Measurements from ENCODE around the gene ZNF778. TPM values are rescaled to one million over a fixed set of nuclear protein-coding genes. Genes with fewer than 3 reads are reported as not detected.

The ZNF778 gene
- total RNA-seq, 1 donor from 2014 or later = 4.7 TPM

DNA sequence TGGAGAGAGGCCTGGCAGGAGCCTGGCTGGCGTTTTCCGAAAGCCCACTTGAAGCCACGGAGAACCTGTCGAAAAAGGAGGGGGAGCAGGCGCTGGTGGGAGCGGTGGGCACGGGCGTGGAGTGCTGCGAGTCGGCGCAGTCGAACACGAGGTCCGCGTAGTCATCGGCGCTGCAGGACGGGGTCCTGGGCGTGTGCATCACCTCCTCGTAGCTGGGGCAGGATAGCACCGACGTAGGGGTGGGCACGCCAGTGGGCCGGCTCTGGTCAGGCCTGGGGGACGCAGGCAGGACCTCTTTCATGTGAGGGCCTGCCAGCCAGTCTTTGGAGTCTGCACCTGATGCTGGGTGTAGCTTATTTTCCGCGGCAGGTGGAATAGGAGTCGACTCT is 63.7 kb downstream of the ZNF778 start:
- H3K9me3 ChIP-seq (ENCODE audit: control insufficient read depth in 3 of 3, low read length in 3 of 3) = no peaks in the 10 kb centered on the region
- H3K27me3 ChIP-seq (ENCODE audit: control insufficient read depth in 3 of 3, insufficient read depth in 3 of 3, low read length in 3 of 3) = no peaks in the 10 kb centered on the region
- H3K4me1 ChIP-seq (ENCODE audit: control insufficient read depth in 3 of 3, insufficient read depth in 3 of 3, low read length in 3 of 3) = no peaks in the 10 kb centered on the region
- no peak overlapping the region for H3K9ac ChIP-seq (ENCODE audit: low read depth in 1 of 3, low read length in 3 of 3)
- H3K4me3 ChIP-seq (ENCODE audit: low read length in 3 of 3) = no peak overlapping the region
- H3K27ac ChIP-seq (ENCODE audit: low read depth, low read length) = no peak overlapping the region
- peaks cover 51 to 58% (median 52%) of the 10 kb centered on the region in 3 donors for H3K36me3 ChIP-seq (ENCODE audit: control insufficient read depth in 3 of 3, insufficient read depth in 3 of 3, low read length in 3 of 3)

DNA sequence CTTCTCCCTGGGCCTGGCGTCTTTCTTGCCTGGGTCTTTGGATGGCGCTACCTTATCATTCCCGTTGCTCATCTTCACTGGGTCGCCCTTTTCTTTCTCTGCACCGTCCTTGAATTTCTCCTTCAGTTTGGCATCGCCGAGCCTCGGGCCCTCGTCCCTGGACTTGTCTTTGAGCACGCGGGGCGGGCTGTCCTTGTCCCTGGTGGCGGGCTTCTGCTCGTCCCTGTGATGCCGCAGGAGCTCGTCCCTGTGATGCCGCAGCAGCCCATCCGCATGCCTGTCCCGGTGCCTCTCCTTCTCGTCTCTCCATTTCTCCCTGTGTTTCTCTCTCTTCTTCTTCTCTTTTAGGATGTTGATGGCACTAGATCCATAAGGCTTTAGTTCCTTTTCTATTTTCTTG is 64.3 kb downstream of the ZNF778 start:
- Histone ChIP-seq H3K4me1 (ENCODE audit: control insufficient read depth in 3 of 3, insufficient read depth in 3 of 3, low read length in 3 of 3) (no peaks in the 10 kb centered on the region), H3K4me3 (ENCODE audit: low read length in 3 of 3) (no peak overlapping the region), H3K9me3 (ENCODE audit: control insufficient read depth in 3 of 3, low read length in 3 of 3) (no peaks in the 10 kb centered on the region), H3K9ac (ENCODE audit: low read depth in 1 of 3, low read length in 3 of 3) (no peak overlapping the region), H3K27me3 (ENCODE audit: control insufficient read depth in 3 of 3, insufficient read depth in 3 of 3, low read length in 3 of 3) (no peaks in the 10 kb centered on the region), H3K36me3 (ENCODE audit: control insufficient read depth in 3 of 3, insufficient read depth in 3 of 3, low read length in 3 of 3) (peaks cover 55 to 61% (median 56%) of the 10 kb centered on the region in 3 donors), H3K27ac (ENCODE audit: low read depth, low read length) (no peak overlapping the region)

DNA sequence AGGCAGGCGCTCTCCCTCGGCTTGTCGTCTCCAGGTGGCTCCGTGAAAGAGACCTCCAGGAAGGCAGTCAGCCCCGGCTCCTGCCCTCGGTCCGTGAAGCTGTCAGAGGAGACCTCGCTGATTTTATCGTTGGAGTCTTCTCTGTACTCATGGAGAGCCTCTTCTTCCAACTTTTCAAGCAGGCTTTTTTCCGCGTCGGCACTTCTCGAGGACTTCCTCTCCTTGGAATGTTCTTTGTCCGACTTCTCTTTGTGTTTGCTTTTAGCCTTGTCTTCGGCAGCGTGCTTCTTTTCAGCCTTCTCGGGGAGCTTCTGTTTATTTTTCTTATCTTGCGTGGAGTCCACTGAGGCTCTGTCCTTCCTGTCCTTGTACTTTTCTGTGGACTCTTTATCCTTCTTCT is 65.0 kb downstream of the ZNF778 start:
- Histone ChIP-seq H3K4me3 (ENCODE audit: low read length in 3 of 3) (no peak overlapping the region), H3K27me3 (ENCODE audit: control insufficient read depth in 3 of 3, insufficient read depth in 3 of 3, low read length in 3 of 3) (no peaks in the 10 kb centered on the region), H3K9me3 (ENCODE audit: control insufficient read depth in 3 of 3, low read length in 3 of 3) (no peaks in the 10 kb centered on the region), H3K4me1 (ENCODE audit: control insufficient read depth in 3 of 3, insufficient read depth in 3 of 3, low read length in 3 of 3) (no peaks in the 10 kb centered on the region), H3K36me3 (ENCODE audit: control insufficient read depth in 3 of 3, insufficient read depth in 3 of 3, low read length in 3 of 3) (peaks cover 59 to 60% (median 59%) of the 10 kb centered on the region in 3 donors), H3K9ac (ENCODE audit: low read depth in 1 of 3, low read length in 3 of 3) (no peak overlapping the region), H3K27ac (ENCODE audit: low read depth, low read length) (no peak overlapping the region)

DNA sequence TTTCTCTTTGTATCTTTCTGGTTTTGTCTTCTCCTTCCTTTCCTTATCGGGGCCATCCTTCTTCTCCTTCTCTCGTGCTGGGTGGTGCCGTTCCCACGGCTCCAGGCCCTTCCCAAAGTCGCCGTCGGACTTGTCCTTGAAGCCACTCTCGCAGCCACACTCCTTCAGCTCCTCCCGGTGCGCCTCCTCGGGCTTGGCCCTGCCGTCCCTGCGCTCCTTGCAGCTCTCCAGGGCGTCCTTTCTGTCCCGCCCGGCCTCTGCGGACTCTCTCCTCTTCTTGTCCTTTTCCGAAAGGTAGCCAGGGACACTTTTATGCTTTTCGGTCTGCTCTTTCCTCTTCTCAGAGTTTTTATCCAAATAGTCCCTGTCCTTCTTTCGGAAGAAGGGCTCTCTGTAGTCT is 65.9 kb downstream of the ZNF778 start:
- Histone ChIP-seq H3K4me1 (ENCODE audit: control insufficient read depth in 3 of 3, insufficient read depth in 3 of 3, low read length in 3 of 3) (peaks cover 0 to 1% (median 0%) of the 10 kb centered on the region in 3 donors), H3K27me3 (ENCODE audit: control insufficient read depth in 3 of 3, insufficient read depth in 3 of 3, low read length in 3 of 3) (no peaks in the 10 kb centered on the region), H3K4me3 (ENCODE audit: low read length in 3 of 3) (no peak overlapping the region), H3K36me3 (ENCODE audit: control insufficient read depth in 3 of 3, insufficient read depth in 3 of 3, low read length in 3 of 3) (peaks cover 60% of the 10 kb centered on the region in 3 donors), H3K9me3 (ENCODE audit: control insufficient read depth in 3 of 3, low read length in 3 of 3) (no peaks in the 10 kb centered on the region), H3K9ac (ENCODE audit: low read depth in 1 of 3, low read length in 3 of 3) (no peak overlapping the region), H3K27ac (ENCODE audit: low read depth, low read length) (no peak overlapping the region)

DNA sequence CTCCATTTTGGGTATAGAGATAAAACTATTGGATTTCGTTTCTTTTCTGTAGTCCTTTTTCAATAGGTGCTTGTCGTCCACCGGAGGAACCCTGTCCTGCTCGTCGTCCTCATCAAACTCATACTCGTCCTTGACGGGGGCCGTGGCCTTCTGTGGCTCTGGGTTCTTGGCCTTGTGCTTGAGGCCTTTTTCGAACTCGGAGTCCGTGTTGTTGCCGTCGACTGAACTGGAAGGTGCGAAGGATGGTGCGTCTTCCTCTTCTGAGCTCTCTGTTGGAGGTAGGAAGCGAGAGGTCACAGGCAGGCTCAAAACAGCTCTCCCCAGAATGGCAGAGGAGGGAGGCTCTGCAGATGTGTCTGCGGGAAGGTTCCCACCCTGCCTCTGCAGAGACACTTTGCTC is 67.9 kb downstream of the ZNF778 start:
- no peaks in the 10 kb centered on the region for H3K9me3 ChIP-seq (ENCODE audit: control insufficient read depth in 3 of 3, low read length in 3 of 3)
- H3K4me3 ChIP-seq (ENCODE audit: low read length in 3 of 3) = no peak overlapping the region
- no peak overlapping the region for H3K9ac ChIP-seq (ENCODE audit: low read depth in 1 of 3, low read length in 3 of 3)
- peaks cover 0 to 2% (median 0%) of the 10 kb centered on the region in 3 donors for H3K4me1 ChIP-seq (ENCODE audit: control insufficient read depth in 3 of 3, insufficient read depth in 3 of 3, low read length in 3 of 3)
- no peak overlapping the region for H3K27ac ChIP-seq (ENCODE audit: low read depth, low read length)
- H3K36me3 ChIP-seq (ENCODE audit: control insufficient read depth in 3 of 3, insufficient read depth in 3 of 3, low read length in 3 of 3) = peaks cover 61 to 63% (median 62%) of the 10 kb centered on the region in 3 donors
- no peaks in the 10 kb centered on the region for H3K27me3 ChIP-seq (ENCODE audit: control insufficient read depth in 3 of 3, insufficient read depth in 3 of 3, low read length in 3 of 3)

DNA sequence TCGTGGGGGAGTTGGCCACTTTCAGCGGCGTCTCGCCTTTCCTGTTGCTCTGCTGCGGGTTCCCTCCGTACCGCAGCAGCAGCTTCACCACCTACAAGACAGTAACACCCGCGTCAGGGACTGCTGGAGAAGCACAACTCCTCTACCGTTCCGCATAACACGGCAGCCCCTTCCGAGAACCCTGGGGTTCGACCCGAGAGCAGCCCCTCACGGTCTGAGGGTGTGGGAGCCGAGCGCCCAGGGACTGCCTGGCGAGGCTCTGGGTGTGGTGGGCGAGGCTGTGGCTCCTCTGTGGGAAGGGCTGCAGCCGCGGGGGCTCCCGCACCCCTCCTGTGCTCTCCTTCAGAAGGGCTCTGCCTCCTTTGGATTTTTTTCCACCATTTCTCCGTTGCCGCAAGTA is 68.6 kb downstream of the ZNF778 start:
- no peak overlapping the region for H3K27ac ChIP-seq (ENCODE audit: low read depth, low read length)
- no peaks in the 10 kb centered on the region for H3K9me3 ChIP-seq (ENCODE audit: control insufficient read depth in 3 of 3, low read length in 3 of 3)
- H3K9ac ChIP-seq (ENCODE audit: low read depth in 1 of 3, low read length in 3 of 3) = no peak overlapping the region
- no peak overlapping the region for H3K4me3 ChIP-seq (ENCODE audit: low read length in 3 of 3)
- H3K36me3 ChIP-seq (ENCODE audit: control insufficient read depth in 3 of 3, insufficient read depth in 3 of 3, low read length in 3 of 3) = peaks cover 57 to 63% (median 60%) of the 10 kb centered on the region in 3 donors
- H3K4me1 ChIP-seq (ENCODE audit: control insufficient read depth in 3 of 3, insufficient read depth in 3 of 3, low read length in 3 of 3) = peaks cover 0 to 2% (median 0%) of the 10 kb centered on the region in 3 donors
- H3K27me3 ChIP-seq (ENCODE audit: control insufficient read depth in 3 of 3, insufficient read depth in 3 of 3, low read length in 3 of 3) = no peaks in the 10 kb centered on the region

Other genes with a start within 250 kb of the ZNF778 start
- 2.1 TPM for gene CBFA2T3, start 240.5 kb upstream of the ZNF778 start, total RNA-seq
- 12.5 TPM for gene ACSF3, start 123.9 kb upstream of the ZNF778 start, total RNA-seq
- gene CDH15, start 46.0 kb upstream of the ZNF778 start, total RNA-seq = 124 TPM
- gene SLC22A31, start 17.2 kb upstream of the ZNF778 start, total RNA-seq = not detected